ENCODE measurements around the gene VIP.

Gene VIP

DNA sequence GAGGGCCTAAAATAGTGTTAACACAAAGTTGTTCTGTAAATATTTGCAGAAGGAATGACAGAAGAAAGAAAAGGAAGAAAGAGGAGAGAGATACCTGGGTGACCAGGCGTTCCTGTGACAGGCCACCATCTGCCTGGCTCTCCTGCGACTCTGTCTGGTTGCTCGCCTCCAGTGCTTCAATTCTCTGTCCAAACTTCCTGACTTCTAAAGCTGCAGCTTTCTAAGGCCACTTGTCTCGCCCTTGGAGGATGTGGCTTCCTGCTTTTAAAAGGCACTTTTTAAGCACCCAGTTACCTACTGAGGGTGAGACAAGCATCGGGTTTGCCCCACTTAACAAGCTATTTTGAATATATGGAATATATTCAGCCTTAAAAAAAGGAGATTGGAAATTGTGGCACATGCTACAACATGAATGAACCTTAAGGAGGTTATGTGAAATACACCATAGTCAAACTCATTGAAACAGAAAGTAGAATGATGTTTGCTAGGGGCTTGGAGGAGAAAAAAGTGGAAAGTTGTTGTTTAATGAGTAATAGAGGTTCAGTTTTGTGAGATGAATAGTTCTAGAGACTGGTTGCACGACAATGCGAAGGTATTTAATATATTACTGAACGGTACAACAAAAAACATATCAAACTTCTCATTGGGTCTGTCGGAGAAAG, 32.8 kb downstream of the VIP start:
- H3K4me1 ChIP-seq (ENCODE audit: control insufficient read depth, low read depth, low read length), result no peaks in the 10 kb centered on the region
- no peak overlapping the region for H3K4me3 ChIP-seq (ENCODE audit: low read length)
- no peaks in the 10 kb centered on the region for H3K9me3 ChIP-seq (ENCODE audit: control insufficient read depth, low read depth, low read length)
- H3K9ac ChIP-seq (ENCODE audit: low read length), result no peak overlapping the region
- no peaks in the 10 kb centered on the region for H3K36me3 ChIP-seq (ENCODE audit: control insufficient read depth, low read depth, low read length)
- no peaks in the 10 kb centered on the region for H3K27me3 ChIP-seq (ENCODE audit: control insufficient read depth, insufficient read depth, low read length)
- H3K27ac ChIP-seq (ENCODE audit: low read length), result no peak overlapping the region

DNA sequence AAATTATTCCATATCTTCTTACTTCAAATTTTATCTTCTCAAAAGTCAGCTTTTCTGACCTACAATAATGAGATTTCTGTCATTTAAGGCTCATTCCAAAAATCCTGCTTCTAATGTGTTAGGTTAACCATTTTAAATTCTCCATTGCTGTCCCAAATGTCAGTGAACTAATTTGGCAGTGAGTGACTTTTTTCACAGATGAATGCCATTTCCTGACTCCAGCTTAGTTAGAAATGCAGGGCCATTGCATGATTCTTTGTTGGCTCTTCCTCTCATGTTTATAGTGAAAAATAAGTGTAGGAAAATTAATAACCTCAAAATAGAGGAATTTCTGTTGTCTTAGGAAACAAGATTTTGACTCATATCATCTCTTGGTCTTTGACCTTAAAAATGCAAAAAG, 44.1 kb downstream of the VIP start:
- H3K36me3 ChIP-seq (ENCODE audit: control insufficient read depth, low read depth, low read length), result no peaks in the 10 kb centered on the region
- H3K4me1 ChIP-seq (ENCODE audit: control insufficient read depth, low read depth, low read length), result no peaks in the 10 kb centered on the region
- no peaks in the 10 kb centered on the region for H3K27me3 ChIP-seq (ENCODE audit: control insufficient read depth, insufficient read depth, low read length)
- no peak overlapping the region for H3K27ac ChIP-seq (ENCODE audit: low read length)
- no peaks in the 10 kb centered on the region for H3K9me3 ChIP-seq (ENCODE audit: control insufficient read depth, low read depth, low read length)
- no peak overlapping the region for H3K4me3 ChIP-seq (ENCODE audit: low read length)
- no peak overlapping the region for H3K9ac ChIP-seq (ENCODE audit: low read length)

DNA sequence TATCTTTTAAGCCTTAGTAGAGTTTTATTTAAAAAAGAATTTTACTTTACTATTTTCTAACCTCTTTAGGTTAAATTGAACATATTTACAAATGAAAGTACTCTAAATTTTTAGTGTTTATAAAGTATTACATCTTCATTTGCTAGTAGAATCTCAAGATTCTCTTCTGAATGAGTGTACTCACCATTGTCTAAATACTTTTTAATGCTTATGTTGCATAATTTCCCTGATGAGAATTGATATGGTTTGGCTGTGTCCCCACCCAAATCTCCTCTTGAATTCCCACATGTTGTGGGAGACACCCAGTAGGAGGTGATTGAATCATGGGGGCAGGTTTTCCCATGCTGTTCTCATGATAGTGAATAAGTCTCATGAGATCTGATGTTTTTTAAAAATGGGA, 53.6 kb downstream of the VIP start:
- Histone ChIP-seq H3K27ac (ENCODE audit: low read length) (no peak overlapping the region), H3K4me1 (ENCODE audit: control insufficient read depth, low read depth, low read length) (peaks cover 3% of the 10 kb centered on the region), H3K27me3 (ENCODE audit: control insufficient read depth, insufficient read depth, low read length) (no peaks in the 10 kb centered on the region), H3K9me3 (ENCODE audit: control insufficient read depth, low read depth, low read length) (peaks cover 5% of the 10 kb centered on the region), H3K9ac (ENCODE audit: low read length) (no peak overlapping the region), H3K36me3 (ENCODE audit: control insufficient read depth, low read depth, low read length) (no peaks in the 10 kb centered on the region), H3K4me3 (ENCODE audit: low read length) (no peak overlapping the region)

All from iPS-18a (cell line).